DOHH2 (cell line): ENCODE data around the gene ACER3.

Experiments
- H3F3A ChIP-seq: fragments of 200-600 bp; sonication (generic), shearing (Covaris generic); 2 replicates; pipeline ENCODE4 v1.6.0; 2016; ENCODE audit warnings: antibody characterized with exemption, mild to moderate bottlenecking; ENCODE audit not compliant: control insufficient read depth, insufficient read depth
- H3K27ac ChIP-seq: fragments of 200-600 bp; sonication (generic); 2 replicates; pipeline ENCODE4 v1.5.1; 2014; ENCODE audit warnings: low read depth, mild to moderate bottlenecking, low read length, moderate library complexity
- H3K27me3 ChIP-seq: fragments of 200-600 bp; sonication (generic); 2 replicates; pipeline ENCODE4 v1.6.1; 2014; ENCODE audit warnings: mild to moderate bottlenecking, low read length, mixed read lengths; ENCODE audit not compliant: control insufficient read depth
- H3K36me3 ChIP-seq: fragments of 200-600 bp; sonication (generic); 2 replicates; pipeline ENCODE4 v1.6.1; 2014; ENCODE audit warnings: mild to moderate bottlenecking, low read length, moderate library complexity, mixed read lengths; ENCODE audit not compliant: control insufficient read depth
- H3K4me1 ChIP-seq: fragments of 200-600 bp; sonication (generic); 2 replicates; pipeline ENCODE4 v1.6.1; 2014; ENCODE audit warnings: mild to moderate bottlenecking, low read length, mixed read lengths; ENCODE audit not compliant: control insufficient read depth
- H3K4me2 ChIP-seq: fragments of 200-600 bp; sonication (generic); 2 replicates; pipeline ENCODE4 v1.6.0; 2014; ENCODE audit warnings: mild to moderate bottlenecking, low read length, moderate library complexity
- H3K4me3 ChIP-seq: fragments of 200-600 bp; sonication (generic); 2 replicates; pipeline ENCODE4 v1.5.1; 2014; ENCODE audit warnings: mild to moderate bottlenecking, low read length, mixed read lengths
- H3K79me2 ChIP-seq: fragments of 200-600 bp; sonication (generic); 2 replicates; pipeline ENCODE4 v1.6.1; 2014; ENCODE audit warnings: mild to moderate bottlenecking, low read length, mixed read lengths; ENCODE audit not compliant: control insufficient read depth
- H3K9me2 ChIP-seq: fragments of 200-600 bp; sonication (generic); replicated peaks from 2 replicates; pipeline ENCODE4 v1.6.1; 2014; ENCODE audit warnings: mild to moderate bottlenecking, low read length, mixed read lengths; ENCODE audit not compliant: control insufficient read depth
- H3K9me3 ChIP-seq: fragments of 200-600 bp; sonication (generic); 2 replicates; pipeline ENCODE4 v1.6.1; 2014; ENCODE audit warnings: antibody characterized with exemption, low read length, mixed read lengths; ENCODE audit not compliant: control insufficient read depth, insufficient read depth
- H4K20me1 ChIP-seq: fragments of 200-600 bp; sonication (generic); 2 replicates; pipeline ENCODE4 v1.6.0; 2014; ENCODE audit warnings: low read depth, mild to moderate bottlenecking, antibody characterized with exemption, low read length, moderate library complexity; ENCODE audit not compliant: control insufficient read depth, insufficient read depth
- CTCF ChIP-seq: fragments of 200-600 bp; sonication (generic); IDR thresholded peaks from one replicate; pipeline ENCODE4 v1.5.1; 2014; ENCODE audit warnings: antibody characterized with exemption, mild to moderate bottlenecking, low read depth, low read length; ENCODE audit not compliant: poor library complexity, severe bottlenecking
- EZH2phosphoT487 ChIP-seq: fragments of 200-600 bp; sonication (generic); IDR thresholded peaks from 2 replicates; pipeline ENCODE4 v1.6.1; 2017; ENCODE audit warnings: borderline replicate concordance, mild to moderate bottlenecking, antibody characterized with exemption, low read length, moderate library complexity, mixed read lengths

Gene ACER3

GRCh38 chr11:77073328-77074001, 212.7 kb downstream of the ACER3 start:
- H3K27ac ChIP-seq = no peak overlapping the region
- no peaks in the 10 kb centered on the region for H3K9me2 ChIP-seq
- H3K4me1 ChIP-seq = no peaks in the 10 kb centered on the region
- H4K20me1 ChIP-seq = no peaks in the 10 kb centered on the region
- TF ChIP-seq CTCF = no peak
- TF ChIP-seq EZH2phosphoT487 = no peak
- peaks cover 10% of the 10 kb centered on the region; the same call in 1 of the 2 replicates for H3K27me3 ChIP-seq
- no peaks in the 10 kb centered on the region for H3K79me2 ChIP-seq
- no peaks in the 10 kb centered on the region for H3F3A ChIP-seq
- no peaks in the 10 kb centered on the region for H3K36me3 ChIP-seq
- no peaks in the 10 kb centered on the region for H3K9me3 ChIP-seq
- H3K4me2 ChIP-seq = no peak overlapping the region
- H3K4me3 ChIP-seq = no peak overlapping the region

- no peak for TF ChIP-seq EZH2phosphoT487
- TF ChIP-seq CTCF = no peak
- Histone ChIP-seq H3K4me2 (no peak overlapping the region), H3K4me3 (no peak overlapping the region), H4K20me1 (no peaks in the 10 kb centered on the region), H3K9me3 (no peaks in the 10 kb centered on the region), H3F3A (no peaks in the 10 kb centered on the region), H3K27ac (no peak overlapping the region), H3K36me3 (no peaks in the 10 kb centered on the region), H3K4me1 (no peaks in the 10 kb centered on the region), H3K79me2 (no peaks in the 10 kb centered on the region), H3K9me2 (no peaks in the 10 kb centered on the region), H3K27me3 (peaks cover 7% of the 10 kb centered on the region; the same call in 1 of the 2 replicates)
Measured at GRCh38 chr11:77074205-77074604, 213.5 kb downstream of the ACER3 start.

GRCh38 chr11:77074626-77075221, 214.0 kb downstream of the ACER3 start:
- Histone ChIP-seq H3K9me3 (no peaks in the 10 kb centered on the region), H3K9me2 (no peaks in the 10 kb centered on the region), H3K4me3 (no peak overlapping the region), H3K79me2 (no peaks in the 10 kb centered on the region), H3F3A (no peaks in the 10 kb centered on the region), H3K4me1 (peaks cover 2% of the 10 kb centered on the region), H3K27ac (no peak overlapping the region), H3K27me3 (peaks cover 2% of the 10 kb centered on the region; the same call in 1 of the 2 replicates), H3K4me2 (no peak overlapping the region), H3K36me3 (no peaks in the 10 kb centered on the region), H4K20me1 (no peaks in the 10 kb centered on the region)
- TF ChIP-seq EZH2phosphoT487 (no peak), CTCF (no peak)
